Liver (tissue), 9 donors: ENCODE data around the gene C18orf32. TPM values are rescaled to one million over a fixed set of nuclear protein-coding genes. Genes with fewer than 3 reads are reported as not detected.

Experiments used
- DNase-seq: peaks from one replicate; pipeline ENCODE4 v3.0.0-alpha.2; 2017; ENCODE audit warnings: low spot score
- H3K27ac ChIP-seq, 2 donors: one replicate each; pipeline ENCODE4 v1.7.0; 2013; ENCODE audit warnings: inconsistent platforms in 2 of 2, low read length in 2 of 2, control low read depth in 1 of 2, low read depth in 1 of 2, mild to moderate bottlenecking in 1 of 2
- H3K27me3 ChIP-seq, 4 donors: one replicate each; pipeline versions ENCODE4 v1.6.1 to v1.7.0; 2013; ENCODE audit warnings: low read length in 3 of 4, inconsistent platforms in 1 of 4, mild to moderate bottlenecking in 1 of 4, moderate library complexity in 1 of 4; ENCODE audit not compliant: control insufficient read depth in 4 of 4, insufficient read depth in 4 of 4
- H3K36me3 ChIP-seq, 4 donors: one replicate each; pipeline versions ENCODE4 v1.6.1 to v1.7.0; 2013; ENCODE audit warnings: low read length in 3 of 4, mild to moderate bottlenecking in 3 of 4, low read depth in 1 of 4, moderate library complexity in 1 of 4; ENCODE audit not compliant: control insufficient read depth in 4 of 4, insufficient read depth in 3 of 4
- H3K4me1 ChIP-seq, 4 donors: one replicate each; pipeline versions ENCODE4 v1.6.1 to v1.7.0; 2013; ENCODE audit warnings: low read length in 3 of 4, mild to moderate bottlenecking in 3 of 4, moderate library complexity in 1 of 4; ENCODE audit not compliant: control insufficient read depth in 4 of 4, insufficient read depth in 4 of 4
- H3K4me3 ChIP-seq, 3 donors: one replicate each; pipeline versions ENCODE4 v1.6.1 to v1.7.0; 2013; ENCODE audit warnings: low read length in 3 of 3, control low read depth in 1 of 3, low read depth in 1 of 3, mild to moderate bottlenecking in 1 of 3
- H3K9ac ChIP-seq, 2 donors: one replicate each; pipeline ENCODE4 v1.7.0; 2013; ENCODE audit warnings: low read length in 2 of 2, mild to moderate bottlenecking in 2 of 2, moderate library complexity in 2 of 2, control low read depth in 1 of 2, low read depth in 1 of 2
- H3K9me3 ChIP-seq, 4 donors: one replicate each; pipeline versions ENCODE4 v1.6.1 to v1.7.0; 2013; ENCODE audit warnings: low read length in 3 of 4; ENCODE audit not compliant: control insufficient read depth in 4 of 4
- CTCF ChIP-seq: fragments of 150-350 bp; IDR thresholded peaks from 2 replicates; pipeline ENCODE4 v1.5.1; 2017; ENCODE audit warnings: improper control_type of control experiment, low read depth, low read length; ENCODE audit not compliant: missing input control
- EGR1 ChIP-seq, 2 donors: IDR thresholded peaks; 2 replicates each; pipeline ENCODE4 v1.6.1; 2016 to 2018; ENCODE audit warnings: antibody characterized with exemption in 2 of 2, low read depth in 2 of 2
- FOXA1 ChIP-seq: IDR thresholded peaks from 2 replicates; pipeline ENCODE4 v1.6.1; 2016; ENCODE audit warnings: antibody characterized with exemption
- FOXA2 ChIP-seq: IDR thresholded peaks from 2 replicates; pipeline ENCODE4 v1.6.1; 2016; ENCODE audit warnings: antibody characterized with exemption
- GABPA ChIP-seq, 2 donors: IDR thresholded peaks in 1 of 2; conservative IDR thresholded peaks in 1 of 2; 2 replicates each; pipeline ENCODE4 v1.6.1; 2016; ENCODE audit warnings: antibody characterized with exemption in 2 of 2, mild to moderate bottlenecking in 1 of 2, moderate library complexity in 1 of 2
- HNF4A ChIP-seq, 2 donors: conservative IDR thresholded peaks; 2 replicates each; pipeline ENCODE4 v1.6.1; 2016; ENCODE audit warnings: antibody characterized with exemption in 2 of 2, mild to moderate bottlenecking in 2 of 2
- HNF4G ChIP-seq: IDR thresholded peaks from 2 replicates; pipeline ENCODE4 v1.6.1; 2016; ENCODE audit warnings: antibody characterized with exemption
- JUND ChIP-seq, 2 donors: IDR thresholded peaks; 2 replicates each; pipeline ENCODE4 v1.6.1; 2016; ENCODE audit warnings: antibody characterized with exemption in 2 of 2
- MAX ChIP-seq: IDR thresholded peaks from 2 replicates; pipeline ENCODE4 v1.6.1; 2016; ENCODE audit warnings: antibody characterized with exemption
- NR2F2 ChIP-seq: IDR thresholded peaks from 2 replicates; pipeline ENCODE4 v1.6.1; 2016; ENCODE audit warnings: antibody characterized with exemption
- RAD21 ChIP-seq, 2 donors: IDR thresholded peaks; 2 replicates each; pipeline ENCODE4 v1.6.1; 2016; ENCODE audit warnings: antibody characterized with exemption in 2 of 2, mild to moderate bottlenecking in 2 of 2
- REST ChIP-seq: IDR thresholded peaks from 2 replicates; pipeline ENCODE4 v1.6.1; 2016; ENCODE audit warnings: antibody characterized with exemption, mild to moderate bottlenecking
- RXRA ChIP-seq, 2 donors: IDR thresholded peaks; 2 replicates each; pipeline ENCODE4 v1.6.1; 2017 to 2018; ENCODE audit warnings: antibody characterized with exemption in 2 of 2, mild to moderate bottlenecking in 1 of 2
- SP1 ChIP-seq: IDR thresholded peaks from 2 replicates; pipeline ENCODE4 v1.6.1; 2018; ENCODE audit warnings: antibody characterized with exemption, mild to moderate bottlenecking
- TAF1 ChIP-seq: conservative IDR thresholded peaks from 2 replicates; pipeline ENCODE4 v1.6.1; 2016; ENCODE audit warnings: antibody characterized with exemption, mild to moderate bottlenecking
- YY1 ChIP-seq: IDR thresholded peaks from 2 replicates; pipeline ENCODE4 v1.6.1; 2016; ENCODE audit warnings: antibody characterized with exemption, mild to moderate bottlenecking
- ZBTB33 ChIP-seq: IDR thresholded peaks from 2 replicates; pipeline ENCODE4 v1.6.1; 2016; ENCODE audit warnings: antibody characterized with exemption
- WGBS: extraction: QIAGEN DNeasy Blood & Tissue Kit; methylation state at CpG from one replicate; pipeline ENCODE4 v1.1.7; 2013; 5-methylcytosine and 5-hydroxymethylcytosine counted together
- polyA plus RNA-seq, 2 donors: library from polyadenylated mRNA; stranded (reverse) in 1 of 2; unstranded in 1 of 2; fragments of 200-250 nt in 1 of 2; fragments of >200 nt in 1 of 2; fragmentation: Nextera tagmentation in 1 of 2; extraction: Ambion mirVana in 1 of 2; gene quantifications; one replicate each; pipeline versions ENCODE4 v1.2.1 to v1.2.3, GENCODE V29; 2013 to 2015
- total RNA-seq, 2 donors: library from RNA; depleted of rRNA; stranded (reverse); fragments of >200 nt; gene quantifications; one replicate each; pipeline ENCODE4 v1.2.3, GENCODE V29; 2014
- TF ChIP-seq, protein P1 (sequence below): IDR thresholded peaks from 2 replicates; pipeline ENCODE4 v1.6.1; 2016; ENCODE audit warnings: antibody characterized with exemption
- donor health status: healthy.
- donor health status: healthy.
- donor health status: healthy.
- donor health status: healthy.
- donor health status: healthy.

The C18orf32 gene
- total and polyA plus RNA-seq, 4 donors = 12.4 to 63.2 (median 29.8) TPM

DNA sequence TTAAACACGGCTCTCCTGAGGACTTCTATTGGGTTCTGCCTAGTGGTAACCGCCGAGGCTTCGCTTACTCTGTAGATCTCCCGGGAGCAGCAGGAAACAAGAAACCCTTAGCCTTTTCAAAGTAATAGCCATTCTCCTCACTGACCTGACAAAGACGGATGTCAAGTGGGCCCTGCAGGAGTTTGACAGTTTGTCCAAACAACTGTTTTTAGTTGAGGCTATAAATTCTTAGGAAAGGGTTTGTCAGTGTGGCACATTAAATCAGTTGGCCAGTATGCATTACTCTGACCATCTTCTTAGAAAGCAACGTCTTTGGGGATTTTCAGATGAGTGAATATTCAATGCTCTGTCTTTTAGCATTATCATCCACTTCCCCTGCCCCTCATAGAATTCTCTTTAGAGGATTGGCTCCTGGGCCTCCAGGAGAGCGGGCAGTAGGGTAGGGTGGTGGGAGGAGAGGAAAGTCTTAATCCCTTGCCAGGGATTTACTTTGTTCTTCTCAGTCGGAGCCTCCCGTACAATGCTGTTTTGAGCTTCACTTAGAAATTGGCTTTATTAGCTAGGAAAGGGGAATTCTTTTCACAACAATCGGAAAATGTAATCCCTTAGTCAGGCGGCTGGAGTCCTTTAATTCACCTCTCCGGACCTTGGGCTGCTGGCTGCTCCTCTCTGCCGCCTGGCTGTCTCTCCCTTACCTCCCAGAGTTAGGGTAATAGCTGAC, 13.3 kb upstream of the C18orf32 start:
- Histone ChIP-seq H3K36me3 (no peaks in the 10 kb centered on the region), H3K9ac (no peak overlapping the region), H3K9me3 (no peaks in the 10 kb centered on the region), H3K4me1 (no peaks in the 10 kb centered on the region), H3K27me3 (no peaks in the 10 kb centered on the region), H3K4me3 (no peak overlapping the region), H3K27ac (no peak overlapping the region)
- no peak for TF ChIP-seq TAF1
- no peak for TF ChIP-seq RXRA (IDR thresholded peaks at IDR 0.05)
- no peak for TF ChIP-seq MAX
- no peak for TF ChIP-seq REST
- no peak for TF ChIP-seq RAD21 (IDR thresholded peaks at IDR 0.05)
- TF ChIP-seq FOXA2 = no peak
- TF ChIP-seq HNF4G = no peak
- TF ChIP-seq HNF4A (conservative IDR thresholded peaks at IDR 0.05) = no peak
- no peak for TF ChIP-seq JUND (IDR thresholded peaks at IDR 0.05)
- WGBS = 80% methylated on average over 14 of the region's 14 CpGs
- no peak for DNase-seq

DNA sequence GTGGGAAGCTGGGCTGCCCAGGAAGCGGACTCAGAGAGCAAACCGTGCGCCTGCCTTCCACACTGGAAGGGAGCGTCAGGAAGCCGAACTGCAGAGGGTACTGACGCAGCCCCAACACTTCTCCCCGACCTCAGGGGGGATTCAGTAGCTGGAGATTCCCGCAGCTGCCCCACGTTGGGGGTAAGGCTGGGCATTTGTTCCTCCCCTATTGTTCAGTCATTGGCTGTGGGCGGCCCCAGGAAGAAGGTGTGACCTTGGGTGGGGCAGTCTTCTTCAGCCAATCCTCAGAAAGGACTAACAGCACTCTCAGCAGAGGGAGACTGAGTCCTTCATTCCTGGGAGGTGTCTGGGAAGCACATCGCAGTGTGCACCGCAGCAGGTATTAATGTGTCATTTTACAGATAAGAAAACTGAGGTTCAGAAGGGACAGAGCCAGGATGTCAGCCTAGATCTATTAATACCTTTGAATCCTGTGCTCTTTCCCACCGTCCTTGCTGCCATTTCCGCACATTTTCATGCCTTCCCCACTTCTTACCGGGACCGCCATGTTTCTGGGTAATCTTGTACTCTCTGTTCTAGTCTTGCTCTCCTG, 12.1 kb upstream of the C18orf32 start:
- Histone ChIP-seq H3K4me3 (no peak overlapping the region), H3K27me3 (no peaks in the 10 kb centered on the region), H3K36me3 (no peaks in the 10 kb centered on the region), H3K4me1 (no peaks in the 10 kb centered on the region), H3K9me3 (no peaks in the 10 kb centered on the region), H3K27ac (no peak overlapping the region), H3K9ac (no peak overlapping the region)
- no peak for TF ChIP-seq FOXA1
- TF ChIP-seq JUND (IDR thresholded peaks at IDR 0.05) = no peak
- no peak for TF ChIP-seq YY1
- no peak for TF ChIP-seq GABPA (IDR thresholded peaks at IDR 0.05 in 1 of 2, conservative IDR thresholded peaks at IDR 0.05 in 1 of 2)
- TF ChIP-seq RAD21 (IDR thresholded peaks at IDR 0.05) = no peak
- no peak for TF ChIP-seq SP1
- no peak for TF ChIP-seq HNF4A (conservative IDR thresholded peaks at IDR 0.05)
- TF ChIP-seq FOXA2 = no peak
- no peak for TF ChIP-seq NR2F2
- TF ChIP-seq ZBTB33 = no peak
- no peak for TF ChIP-seq REST
- no peak for TF ChIP-seq EGR1 (IDR thresholded peaks at IDR 0.05; ENCODE audit: low read depth in 2 of 2)
- no peak for TF ChIP-seq CTCF
- TF ChIP-seq MAX = no peak
- TF ChIP-seq RXRA (IDR thresholded peaks at IDR 0.05) = no peak
- TF ChIP-seq, protein P1, sequence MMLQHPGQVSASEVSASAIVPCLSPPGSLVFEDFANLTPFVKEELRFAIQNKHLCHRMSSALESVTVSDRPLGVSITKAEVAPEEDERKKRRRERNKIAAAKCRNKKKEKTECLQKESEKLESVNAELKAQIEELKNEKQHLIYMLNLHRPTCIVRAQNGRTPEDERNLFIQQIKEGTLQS = no peak
- TF ChIP-seq TAF1 = no peak
- 81% methylated on average over 16 of the region's 16 CpGs for WGBS
- no peak for DNase-seq
